ENCODE data around the gene PAM16.
A peak's percentile ranks its signal among the peaks of the same experiment; 100 is the strongest.

The PAM16 gene

DNA sequence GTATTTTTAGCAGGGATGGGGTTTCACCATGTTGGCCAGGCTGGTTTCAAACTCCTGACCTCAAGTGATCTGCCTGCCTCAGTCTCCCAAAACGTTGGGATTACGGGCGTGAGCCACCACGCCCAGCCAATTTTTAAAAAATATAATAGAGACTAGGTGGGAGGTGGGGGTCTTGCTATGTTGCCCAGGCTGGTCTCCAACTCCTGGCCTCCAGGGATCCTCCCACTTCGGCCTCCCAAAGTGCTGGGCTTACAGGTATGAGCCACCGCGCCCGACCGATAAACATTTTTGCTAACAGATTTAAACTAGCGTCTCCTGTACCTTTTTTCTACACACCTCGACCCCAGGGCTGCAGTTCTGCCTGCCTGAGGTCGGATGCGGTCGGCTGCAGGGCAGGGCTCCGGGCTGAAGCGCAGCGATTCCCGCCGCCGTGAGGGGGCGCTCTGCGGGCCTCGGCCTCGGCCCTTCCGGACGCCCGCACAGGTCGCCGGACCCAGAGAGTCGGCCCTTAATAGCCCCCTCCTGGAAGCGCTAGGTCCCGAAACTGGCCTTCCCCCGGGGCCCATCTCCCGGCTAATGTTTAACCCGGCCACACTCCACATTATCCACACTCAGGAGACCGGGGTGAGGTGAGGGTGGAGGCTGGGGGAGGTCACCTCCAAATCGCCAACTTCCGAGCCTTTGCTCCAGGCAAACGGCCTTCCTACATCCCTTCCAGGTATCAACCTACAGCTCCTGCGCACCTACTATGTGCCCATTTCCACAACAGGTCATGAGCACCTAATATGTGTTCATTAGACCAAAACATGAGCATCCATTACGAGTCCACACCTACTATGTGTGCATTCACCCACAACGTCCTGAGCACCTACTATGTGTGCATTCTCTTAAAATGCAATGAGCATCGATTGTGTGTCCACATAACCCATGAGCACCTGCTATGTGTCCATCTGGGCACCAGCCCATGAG, 37.3 kb downstream of the PAM16 start:
- H3K4me3 ChIP-seq (ENCODE audit: low read length) = peak overlapping the region; percentile 69
- peaks cover 10% of the 10 kb centered on the region for H3K27me3 ChIP-seq (ENCODE audit: control insufficient read depth, insufficient read depth, low read length)
- H3K4me1 ChIP-seq (ENCODE audit: control insufficient read depth, insufficient read depth, low read length) = peaks cover 18% of the 10 kb centered on the region
- H3K27ac ChIP-seq (ENCODE audit: low read depth, low read length) = peak overlapping the region; percentile 96
- H3K9ac ChIP-seq (ENCODE audit: low read length) = no peak overlapping the region
- no peaks in the 10 kb centered on the region for H3K36me3 ChIP-seq (ENCODE audit: control insufficient read depth, insufficient read depth, low read length)

DNA sequence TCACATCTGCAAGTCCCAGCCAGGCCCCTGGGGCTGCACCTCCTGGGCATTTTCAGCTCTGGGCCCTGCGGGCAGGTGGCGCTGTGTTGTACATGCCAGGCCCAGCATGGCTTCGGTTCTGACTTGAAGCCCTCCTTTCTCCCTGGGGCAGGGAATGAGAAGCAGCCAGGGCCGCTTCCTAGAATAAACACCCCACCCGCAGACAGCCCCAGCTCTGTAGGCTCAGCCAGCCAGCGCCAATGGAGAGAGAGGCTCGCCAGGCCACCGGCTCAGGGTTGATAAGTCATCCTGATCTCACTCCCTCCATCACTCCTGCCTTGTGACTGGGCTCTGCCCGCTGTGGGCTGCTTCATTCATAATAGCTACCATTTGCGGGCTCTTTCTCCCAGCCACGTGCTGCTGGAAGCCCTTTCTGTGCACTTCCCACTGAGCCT, 41.3 kb downstream of the PAM16 start:
- Histone ChIP-seq H3K9ac (ENCODE audit: low read length) (no peak overlapping the region), H3K27ac (ENCODE audit: low read depth, low read length) (peak overlapping the region; percentile 25)

DNA sequence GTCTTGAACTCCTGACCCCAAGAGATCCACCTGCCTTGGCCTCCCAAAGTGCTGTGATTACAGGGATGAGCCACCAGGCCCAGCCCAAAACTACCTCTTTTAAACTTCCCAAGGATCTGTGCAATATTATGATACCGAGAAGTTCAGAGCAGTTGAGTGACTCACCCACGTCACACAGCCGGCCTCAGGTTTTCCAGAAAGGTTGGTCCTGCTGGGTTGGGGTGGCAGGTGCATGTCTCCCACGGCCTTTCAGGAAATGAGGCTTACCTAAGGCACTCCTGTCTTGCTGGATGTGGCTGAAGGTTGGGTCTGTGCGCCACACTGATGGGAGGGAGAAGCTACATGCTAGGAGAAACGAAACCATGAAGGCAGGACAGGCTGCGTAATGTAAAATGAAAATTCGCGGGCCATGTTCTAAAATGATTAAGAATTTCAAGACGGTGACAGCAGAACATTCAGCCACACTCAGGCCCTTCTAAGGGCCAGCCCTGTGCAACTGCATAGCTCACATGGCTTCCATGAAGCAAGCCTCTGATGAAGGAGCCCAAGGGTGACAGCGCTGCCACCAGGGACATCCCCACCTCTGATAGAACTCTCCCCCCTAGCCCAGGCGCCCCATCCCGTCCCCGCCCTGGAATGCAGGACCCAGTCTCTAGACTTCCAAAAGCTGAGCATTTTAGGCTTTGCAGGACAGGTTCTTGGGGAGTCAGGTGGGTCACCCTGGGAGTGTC, 41.9 kb downstream of the PAM16 start:
- peaks cover 3% of the 10 kb centered on the region for H3K27me3 ChIP-seq (ENCODE audit: control insufficient read depth, insufficient read depth, low read length)
- no peak overlapping the region for H3K4me3 ChIP-seq (ENCODE audit: low read length)
- H3K27ac ChIP-seq (ENCODE audit: low read depth, low read length) = no peak overlapping the region
- no peak overlapping the region for H3K9ac ChIP-seq (ENCODE audit: low read length)
- H3K36me3 ChIP-seq (ENCODE audit: control insufficient read depth, insufficient read depth, low read length) = no peaks in the 10 kb centered on the region
- H3K4me1 ChIP-seq (ENCODE audit: control insufficient read depth, insufficient read depth, low read length) = no peaks in the 10 kb centered on the region

More for the DNA sequence above, 41.3 kb downstream of the PAM16 start:
- Histone ChIP-seq H3K27me3 (ENCODE audit: control insufficient read depth, insufficient read depth, low read length) (peaks cover 6% of the 10 kb centered on the region), H3K4me1 (ENCODE audit: control insufficient read depth, insufficient read depth, low read length) (peaks cover 3% of the 10 kb centered on the region), H3K36me3 (ENCODE audit: control insufficient read depth, insufficient read depth, low read length) (no peaks in the 10 kb centered on the region), H3K4me3 (ENCODE audit: low read length) (no peak overlapping the region)

- peak overlapping the region; percentile 87 for H3K27ac ChIP-seq (ENCODE audit: low read depth, low read length)
- H3K4me3 ChIP-seq (ENCODE audit: low read length) = peak overlapping the region; percentile 77
- no peaks in the 10 kb centered on the region for H3K27me3 ChIP-seq (ENCODE audit: control insufficient read depth, insufficient read depth, low read length)
- H3K4me1 ChIP-seq (ENCODE audit: control insufficient read depth, insufficient read depth, low read length) = no peaks in the 10 kb centered on the region
- H3K9ac ChIP-seq (ENCODE audit: low read length) = peak overlapping the region; percentile 29
- H3K36me3 ChIP-seq (ENCODE audit: control insufficient read depth, insufficient read depth, low read length) = no peaks in the 10 kb centered on the region
Observed at GRCh38 chr16:4307215-4308037, 43.7 kb downstream of the PAM16 start.

DNA sequence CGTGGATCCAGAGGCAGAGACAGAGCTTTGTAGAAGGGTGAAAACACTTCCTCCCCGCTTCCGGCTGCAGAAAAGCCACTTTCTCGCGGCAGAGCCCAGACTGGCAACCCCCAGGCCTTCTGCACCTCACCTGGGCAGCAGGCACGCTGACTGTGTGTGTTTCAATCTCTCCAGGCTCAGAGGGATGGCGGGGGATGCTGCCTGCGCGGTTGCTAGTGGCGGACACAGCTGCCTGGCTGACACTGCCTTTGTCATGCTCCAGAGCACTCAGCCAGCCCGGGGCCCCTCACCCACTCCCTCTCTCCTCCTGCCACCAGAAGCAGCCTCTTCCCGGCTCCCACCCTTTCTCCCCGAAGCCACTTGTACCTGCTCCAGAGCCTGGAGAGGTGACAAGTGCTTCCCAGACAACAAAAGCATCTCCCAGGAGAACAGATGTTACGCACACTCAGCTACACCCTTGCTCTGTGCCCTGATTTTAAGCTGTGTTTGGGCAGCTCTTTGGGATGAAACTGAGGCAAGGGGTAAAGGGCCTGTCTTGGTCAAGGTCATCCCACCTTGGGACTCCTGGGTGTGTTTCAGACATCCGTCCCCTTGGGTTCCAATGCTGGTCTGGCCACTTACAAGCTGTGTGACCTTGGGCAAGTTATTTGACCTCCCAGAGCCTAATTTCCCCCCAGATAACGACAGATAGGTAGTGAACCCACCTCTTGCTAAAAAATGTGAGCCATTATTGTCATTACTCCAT, 44.5 kb downstream of the PAM16 start:
- Histone ChIP-seq H3K9ac (ENCODE audit: low read length) (peak overlapping the region; percentile 29), H3K27ac (ENCODE audit: low read depth, low read length) (peak overlapping the region; percentile 87), H3K4me3 (ENCODE audit: low read length) (peak overlapping the region; percentile 72), H3K4me1 (ENCODE audit: control insufficient read depth, insufficient read depth, low read length) (no peaks in the 10 kb centered on the region), H3K27me3 (ENCODE audit: control insufficient read depth, insufficient read depth, low read length) (no peaks in the 10 kb centered on the region), H3K36me3 (ENCODE audit: control insufficient read depth, insufficient read depth, low read length) (no peaks in the 10 kb centered on the region)

DNA sequence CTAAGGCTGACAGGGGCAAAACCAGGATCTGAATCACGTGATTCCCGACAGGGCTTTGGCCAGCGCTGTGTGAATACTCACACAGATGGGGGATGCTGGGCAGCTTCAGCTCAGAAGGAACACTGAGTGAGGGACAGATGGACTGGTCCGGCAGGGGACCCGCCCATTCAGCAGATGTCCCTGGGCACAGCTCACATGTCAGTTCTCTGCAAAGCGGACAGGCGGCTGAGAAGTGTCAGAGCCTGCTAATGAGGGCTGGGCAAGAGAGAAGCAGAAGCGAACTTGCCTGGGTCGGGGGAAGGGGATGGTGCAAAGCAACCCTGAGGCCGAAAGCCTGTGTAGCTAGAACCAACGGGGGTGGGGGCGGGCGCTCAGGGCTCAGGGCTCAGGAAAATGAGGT, 47.1 kb downstream of the PAM16 start:
- Histone ChIP-seq H3K4me1 (ENCODE audit: control insufficient read depth, insufficient read depth, low read length) (peaks cover 4% of the 10 kb centered on the region), H3K27me3 (ENCODE audit: control insufficient read depth, insufficient read depth, low read length) (no peaks in the 10 kb centered on the region), H3K27ac (ENCODE audit: low read depth, low read length) (no peak overlapping the region), H3K36me3 (ENCODE audit: control insufficient read depth, insufficient read depth, low read length) (no peaks in the 10 kb centered on the region), H3K9ac (ENCODE audit: low read length) (no peak overlapping the region), H3K4me3 (ENCODE audit: low read length) (no peak overlapping the region)

- Histone ChIP-seq H3K4me3 (ENCODE audit: low read length) (no peak overlapping the region), H3K4me1 (ENCODE audit: control insufficient read depth, insufficient read depth, low read length) (peaks cover 4% of the 10 kb centered on the region), H3K36me3 (ENCODE audit: control insufficient read depth, insufficient read depth, low read length) (no peaks in the 10 kb centered on the region), H3K27me3 (ENCODE audit: control insufficient read depth, insufficient read depth, low read length) (no peaks in the 10 kb centered on the region), H3K9ac (ENCODE audit: low read length) (no peak overlapping the region), H3K27ac (ENCODE audit: low read depth, low read length) (no peak overlapping the region)
Observed at GRCh38 chr16:4301968-4302367, 49.2 kb downstream of the PAM16 start.

- no peak overlapping the region for H3K4me3 ChIP-seq (ENCODE audit: low read length)
- H3K9ac ChIP-seq (ENCODE audit: low read length) = no peak overlapping the region
- H3K27me3 ChIP-seq (ENCODE audit: control insufficient read depth, insufficient read depth, low read length) = no peaks in the 10 kb centered on the region
- H3K27ac ChIP-seq (ENCODE audit: low read depth, low read length) = no peak overlapping the region
- peaks cover 4% of the 10 kb centered on the region for H3K4me1 ChIP-seq (ENCODE audit: control insufficient read depth, insufficient read depth, low read length)
- no peaks in the 10 kb centered on the region for H3K36me3 ChIP-seq (ENCODE audit: control insufficient read depth, insufficient read depth, low read length)
Observed at GRCh38 chr16:4301177-4301576, 49.9 kb downstream of the PAM16 start.

DNA sequence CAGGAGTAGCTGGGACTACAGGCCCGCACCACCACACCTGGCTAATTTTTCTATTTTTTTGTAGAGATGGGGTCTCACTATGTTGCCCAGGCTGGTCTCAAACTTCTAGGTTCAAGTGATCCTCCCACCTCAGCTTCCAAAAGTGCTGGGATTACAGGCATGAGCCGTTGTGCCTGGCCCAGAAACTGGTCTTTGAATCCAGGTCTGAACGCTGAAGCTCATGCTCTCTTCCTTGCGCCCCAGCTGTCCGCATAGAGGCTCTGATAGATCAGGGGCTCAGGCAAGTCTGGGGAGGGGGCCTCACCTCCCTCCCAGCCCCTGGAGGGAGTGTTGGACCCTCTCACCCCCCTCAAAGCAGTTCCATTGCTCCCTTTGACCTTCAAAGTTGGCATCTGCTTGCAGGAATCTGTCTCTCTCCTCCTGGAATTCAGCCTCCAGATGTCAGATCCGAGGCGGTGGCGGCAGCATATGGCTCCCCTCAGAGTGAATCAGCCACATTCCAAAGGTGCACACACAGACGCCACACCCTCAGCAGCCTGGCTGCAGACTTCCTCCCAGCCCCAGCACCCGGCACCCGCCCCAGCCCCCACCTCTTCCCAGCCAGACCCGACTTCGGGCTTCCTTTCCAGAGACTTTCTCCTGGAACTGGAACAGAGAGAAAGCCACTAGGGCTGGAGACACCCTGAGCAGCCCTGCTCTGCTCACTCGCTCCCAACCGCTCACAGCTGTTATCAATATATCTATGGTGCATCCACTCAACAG, 52.2 kb downstream of the PAM16 start:
- Histone ChIP-seq H3K27ac (ENCODE audit: low read depth, low read length) (peak overlapping the region; percentile 79), H3K36me3 (ENCODE audit: control insufficient read depth, insufficient read depth, low read length) (no peaks in the 10 kb centered on the region), H3K27me3 (ENCODE audit: control insufficient read depth, insufficient read depth, low read length) (no peaks in the 10 kb centered on the region), H3K4me1 (ENCODE audit: control insufficient read depth, insufficient read depth, low read length) (peaks cover 9% of the 10 kb centered on the region), H3K4me3 (ENCODE audit: low read length) (peak overlapping the region; percentile 15), H3K9ac (ENCODE audit: low read length) (peak overlapping the region; percentile 30)

DNA sequence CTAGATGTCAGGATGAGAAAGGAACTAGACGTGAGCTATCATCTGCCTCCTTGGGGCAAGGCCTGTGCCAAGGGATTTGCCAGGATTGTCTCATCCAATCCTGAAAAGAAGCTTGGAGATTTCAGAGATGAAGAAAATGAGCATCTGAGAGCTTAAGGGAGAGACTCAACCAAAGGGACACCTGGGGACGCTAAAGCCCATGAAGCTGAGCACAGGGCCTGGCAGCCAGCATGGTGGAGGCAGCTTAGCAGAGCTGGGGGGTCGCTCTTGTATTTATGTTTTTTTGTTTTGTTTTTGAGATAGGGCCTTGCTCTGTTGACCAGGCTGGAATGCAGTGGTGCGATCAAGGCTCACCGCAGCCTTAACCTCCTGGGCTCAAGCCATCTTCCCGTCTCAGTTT, 53.6 kb downstream of the PAM16 start:
- H3K9ac ChIP-seq (ENCODE audit: low read length) = no peak overlapping the region
- H3K4me3 ChIP-seq (ENCODE audit: low read length) = no peak overlapping the region
- H3K4me1 ChIP-seq (ENCODE audit: control insufficient read depth, insufficient read depth, low read length) = peaks cover 18% of the 10 kb centered on the region
- no peaks in the 10 kb centered on the region for H3K36me3 ChIP-seq (ENCODE audit: control insufficient read depth, insufficient read depth, low read length)
- H3K27ac ChIP-seq (ENCODE audit: low read depth, low read length) = no peak overlapping the region
- no peaks in the 10 kb centered on the region for H3K27me3 ChIP-seq (ENCODE audit: control insufficient read depth, insufficient read depth, low read length)

DNA sequence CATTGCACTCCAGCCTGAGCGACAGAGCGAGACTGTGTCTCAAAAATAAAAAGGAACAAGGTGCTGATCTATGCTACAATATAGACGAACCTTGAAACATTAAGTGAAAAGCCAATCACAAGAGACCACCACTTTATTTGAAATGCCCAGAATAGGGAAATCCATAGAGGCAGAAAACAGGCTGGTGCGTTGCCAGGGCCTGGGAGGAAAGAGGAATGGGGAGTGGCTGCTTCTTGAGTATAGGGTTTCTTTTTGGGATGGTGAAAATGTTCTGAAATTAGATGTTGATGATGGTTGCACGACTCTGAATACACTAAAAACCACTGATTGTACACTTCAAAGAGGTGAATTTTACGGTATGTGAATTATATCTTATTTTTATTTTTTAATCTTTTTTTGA, 55.5 kb downstream of the PAM16 start:
- H3K27ac ChIP-seq (ENCODE audit: low read depth, low read length) = no peak overlapping the region
- H3K4me1 ChIP-seq (ENCODE audit: control insufficient read depth, insufficient read depth, low read length) = peaks cover 26% of the 10 kb centered on the region
- no peak overlapping the region for H3K9ac ChIP-seq (ENCODE audit: low read length)
- H3K27me3 ChIP-seq (ENCODE audit: control insufficient read depth, insufficient read depth, low read length) = no peaks in the 10 kb centered on the region
- no peak overlapping the region for H3K4me3 ChIP-seq (ENCODE audit: low read length)
- no peaks in the 10 kb centered on the region for H3K36me3 ChIP-seq (ENCODE audit: control insufficient read depth, insufficient read depth, low read length)

Measured in rectal smooth muscle tissue (tissue), 1 donor.